GM12878 (cell line): ENCODE measurements around the gene NDC80. TPM values are rescaled to one million over a fixed set of nuclear protein-coding genes. Genes with fewer than 3 reads are reported as not detected.

Source experiments
- ATAC-seq: fragments of 200-7000 bp; cut with Tn5 transposase; 3 replicates; pipeline ENCODE4 v1.9.1; 2020; ENCODE audit warnings: mild to moderate bottlenecking, moderate library complexity
- BruUV-seq: library from RNA; stranded (reverse); fragments of 400-500 nt; replicated peaks from 2 replicates; lab custom pipeline; 2021; lab: Mats Ljungman, UMichigan
- CTCF ChIA-PET: fragments of 300-600 bp; sonication (Branson Sonifier 250); formaldehyde crosslinking; extraction: SDS; loops from one replicate; lab custom pipeline; 2021; ENCODE audit warnings: inconsistent platforms; lab: Yijun Ruan, JAX
- POLR2A ChIA-PET: fragments of 350-600 bp; formaldehyde crosslinking; extraction: SDS; loops from one replicate; lab custom pipeline; 2021; ENCODE audit warnings: inconsistent platforms; lab: Charles Lee
- RAD21 ChIA-PET: fragments of 300-600 bp; sonication (Branson Sonifier 250); formaldehyde crosslinking; loops from one replicate; lab custom pipeline; 2023; ENCODE audit warnings: antibody characterized with exemption; ENCODE audit not compliant: unreplicated experiment; lab: Charles Lee
- SMC1A ChIA-PET: fragments of 300-600 bp; sonication (Branson Sonifier 250); formaldehyde crosslinking; loops from one replicate; lab custom pipeline; 2023; ENCODE audit not compliant: unreplicated experiment, uncharacterized antibody; lab: Charles Lee
- DNase-seq: peaks from one replicate; pipeline ENCODE4 v3.0.0-alpha.2; 2011; ENCODE audit warnings: low read depth, low spot score
- FAIRE-seq: peaks from 3 replicates; lab custom pipeline; 2011; peaks lifted over from hg19 to GRCh38; lab: Jason Lieb, UNC
- H2AFZ ChIP-seq: 2 replicates; pipeline ENCODE4 v1.6.0; 2011; ENCODE audit warnings: low read depth, low read length, control low read depth; ENCODE audit not compliant: control insufficient read depth
- H3K27ac ChIP-seq: 2 replicates; pipeline ENCODE4 v1.5.1; 2011; ENCODE audit warnings: control low read depth; ENCODE audit not compliant: control insufficient read depth, insufficient read depth
- H3K27me3 ChIP-seq, 2 experiments: replicated peaks in 1 of 2; 2 replicates each; pipeline versions ENCODE4 v1.6.0 to v1.6.1; 2011; ENCODE audit warnings: low read length in 1 of 2; ENCODE audit not compliant: control insufficient read depth in 2 of 2, insufficient read depth in 2 of 2
- H3K36me3 ChIP-seq, 2 experiments: 2 replicates each; pipeline ENCODE4 v1.5.1; 2011; ENCODE audit warnings: low read length in 1 of 2; ENCODE audit not compliant: control insufficient read depth in 2 of 2, insufficient read depth in 2 of 2
- H3K4me1 ChIP-seq: 2 replicates; pipeline ENCODE4 v1.6.1; 2011; ENCODE audit warnings: mild to moderate bottlenecking, low read length, moderate library complexity, mixed read lengths; ENCODE audit not compliant: control insufficient read depth, insufficient read depth
- H3K4me2 ChIP-seq: 2 replicates; pipeline ENCODE4 v1.6.0; 2011; ENCODE audit warnings: control low read depth; ENCODE audit not compliant: control insufficient read depth, insufficient read depth
- H3K4me3 ChIP-seq: fragments of 200-600 bp; sonication (generic); 2 replicates; pipeline ENCODE4 v1.5.1; 2016
- H3K79me2 ChIP-seq: 2 replicates; pipeline ENCODE4 v1.6.0; 2011; ENCODE audit warnings: low read length; ENCODE audit not compliant: control insufficient read depth, insufficient read depth
- H3K9ac ChIP-seq: 2 replicates; pipeline ENCODE4 v1.8.0; 2011; ENCODE audit warnings: low read length, control low read depth, mixed read lengths; ENCODE audit not compliant: control insufficient read depth, insufficient read depth
- H3K9me3 ChIP-seq: replicated peaks from 3 replicates; pipeline ENCODE4 v1.5.1; 2011; ENCODE audit warnings: mild to moderate bottlenecking, low read length; ENCODE audit not compliant: control insufficient read depth, insufficient read depth
- H4K20me1 ChIP-seq: 2 replicates; pipeline ENCODE4 v1.6.0; 2011; ENCODE audit not compliant: control insufficient read depth, insufficient read depth
- CEBPB ChIP-seq, 2 experiments: fragments of 150-350 bp in 1 of 2; IDR thresholded peaks; 2 replicates each; pipeline ENCODE4 v1.6.1; 2012 to 2014; ENCODE audit warnings: low read depth in 2 of 2, low read length in 2 of 2, borderline replicate concordance in 1 of 2, inconsistent platforms in 1 of 2
- CREM ChIP-seq: IDR thresholded peaks from 2 replicates; pipeline ENCODE4 v1.6.1; 2014; ENCODE audit warnings: antibody characterized with exemption, low read depth
- EGR1 ChIP-seq, 2 experiments: IDR thresholded peaks; 1 replicate in 1 of 2; 2 replicates in 1 of 2; pipeline ENCODE4 v1.6.1; 2011 to 2012; ENCODE audit warnings: low read depth in 2 of 2, low read length in 2 of 2, borderline replicate concordance in 1 of 2, mild to moderate bottlenecking in 1 of 2, moderate library complexity in 1 of 2
- ESRRA ChIP-seq: IDR thresholded peaks from 2 replicates; pipeline ENCODE4 v1.6.1; 2012; ENCODE audit warnings: mild to moderate bottlenecking, low read length, improper control_type of control experiment
- FOXM1 ChIP-seq: IDR thresholded peaks from 2 replicates; pipeline ENCODE4 v1.6.1; 2012; ENCODE audit warnings: low read depth, mild to moderate bottlenecking, inconsistent platforms, low read length, moderate library complexity
- HDAC2 ChIP-seq: fragments of 200-600 bp; sonication (generic); IDR thresholded peaks from 2 replicates; pipeline ENCODE4 v1.6.1; 2017
- JUND ChIP-seq: IDR thresholded peaks from 2 replicates; pipeline ENCODE4 v1.6.1; 2012; ENCODE audit warnings: low read depth, mild to moderate bottlenecking, low read length, improper control_type of control experiment, moderate library complexity
- KAT2A ChIP-seq: conservative IDR thresholded peaks from 2 replicates; pipeline ENCODE4 v1.6.1; 2011; ENCODE audit warnings: low read depth, low read length; ENCODE audit not compliant: control insufficient read depth
- MYB ChIP-seq: fragments of 150-350 bp; IDR thresholded peaks from 2 replicates; pipeline ENCODE4 v1.6.1; 2014; ENCODE audit warnings: mild to moderate bottlenecking, low read depth, low read length, borderline replicate concordance
- NRF1 ChIP-seq: conservative IDR thresholded peaks from 2 replicates; pipeline ENCODE4 v1.6.1; 2011; ENCODE audit warnings: mild to moderate bottlenecking, low read depth, low read length, improper control_type of control experiment
- PAX5 ChIP-seq: IDR thresholded peaks from 2 replicates; pipeline ENCODE4 v1.6.1; 2011; ENCODE audit warnings: low read depth, low read length, borderline replicate concordance
- POU2F2 ChIP-seq: IDR thresholded peaks from 3 replicates; pipeline ENCODE4 v1.6.1; 2011; ENCODE audit warnings: low read depth, mild to moderate bottlenecking, low read length, borderline replicate concordance
- RB1 ChIP-seq: fragments of 450-650 bp; formaldehyde crosslinking; IDR thresholded peaks from 2 replicates; pipeline ENCODE4 v1.6.1; 2017; ENCODE audit warnings: mild to moderate bottlenecking, borderline replicate concordance
- SMAD5 ChIP-seq: IDR thresholded peaks from 2 replicates; pipeline ENCODE4 v1.6.1; 2016; ENCODE audit warnings: antibody characterized with exemption, low read depth
- SREBF2 ChIP-seq: IDR thresholded peaks from 2 replicates; pipeline ENCODE4 v1.6.1; 2012; ENCODE audit warnings: mild to moderate bottlenecking, low read length
- STAT1 ChIP-seq: fragments of 450-650 bp; conservative IDR thresholded peaks from 2 replicates; pipeline ENCODE4 v1.6.1; 2014; ENCODE audit warnings: antibody characterized with exemption, mild to moderate bottlenecking
- TCF7 ChIP-seq: IDR thresholded peaks from 2 replicates; pipeline ENCODE4 v1.6.1; 2014; ENCODE audit warnings: antibody characterized with exemption, borderline replicate concordance
- ZSCAN29 ChIP-seq: fragments of 450-650 bp; IDR thresholded peaks from 2 replicates; pipeline ENCODE4 v1.6.1; 2017; ENCODE audit warnings: mild to moderate bottlenecking, moderate library complexity
- WGBS: methylation state at CpG from one replicate; pipeline ENCODE4 v1.1.6; 2016; ENCODE audit warnings: low lambda C conversion rate; ENCODE audit not compliant: insufficient replicate concordance, insufficient coverage; ENCODE audit errors: missing lambda C conversion rate; 5-methylcytosine and 5-hydroxymethylcytosine counted together
- in situ Hi-C: fragments of 300-500 bp; cut with MboI; formaldehyde crosslinking; loops from 9 replicates; pipeline ENCODE4 v1.14.3; 2018; ENCODE audit warnings: mixed read lengths
- intact Hi-C: fragments of 100-400 bp; cut with micrococcal nuclease; formaldehyde crosslinking; loops from one replicate; pipeline ENCODE4 v1.14.2; 2022; ENCODE audit not compliant: unreplicated experiment
- polyA plus RNA-seq, 11 experiments: library from polyadenylated mRNA; depleted of rRNA in 4 of 11; unstranded in 6 of 11; stranded (reverse) in 5 of 11; fragments of >200 nt; fragmentation: Nextera tagmentation in 4 of 11; fragmentation: Illumina TruSeq in 1 of 11; extraction: Ambion mirVana in 4 of 11; extraction: Trizol in 1 of 11; gene quantifications; 1 replicate in 1 of 11; 2 replicates in 10 of 11; pipeline versions ENCODE4 v1.2.1 to v1.2.3, GENCODE V29; 2011 to 2016; ENCODE audit warnings: inconsistent platforms in 2 of 11, missing spikeins in 2 of 11, low read depth in 1 of 11
- total RNA-seq, 4 experiments: library from RNA; depleted of rRNA in 3 of 4; stranded (reverse); fragments of >200 nt in 3 of 4; fragmentation: Illumina TruSeq in 1 of 4; extraction: Trizol in 1 of 4; gene quantifications; 2 replicates each; pipeline versions ENCODE4 v1.2.1 to v1.2.3, GENCODE V29; 2013 to 2021
- TF ChIP-seq, protein P1 (sequence below): IDR thresholded peaks from 2 replicates; pipeline ENCODE4 v1.6.1; 2012; ENCODE audit warnings: low read depth, low read length, improper control_type of control experiment
- TF ChIP-seq, protein P2 (sequence below): fragments of 150-350 bp; IDR thresholded peaks from 2 replicates; pipeline ENCODE4 v1.6.1; 2016; ENCODE audit warnings: low read depth, low read length

The NDC80 gene
- total and polyA plus RNA-seq, 10 of the 15 experiments (the other 5 are each of a cell fraction or from before 2014, with no cell fraction given), result 36.5 to 80.8 (median 54.7) TPM

- RAD21 ChIA-PET, result no interaction called here
Measured at GRCh38 chr18:2545155-2545554, 26.2 kb upstream of the NDC80 start.

More at GRCh38 chr18:2545155-2545554, 26.2 kb upstream of the NDC80 start:
- no peak overlapping the region for H3K4me3 ChIP-seq
- no peak overlapping the region for H3K27ac ChIP-seq
- ChIA-PET SMC1A (interaction anchor here (1.0 to 9.5 kb wide), 3 partner anchors 8 to 439 kb away, joined by 3 to 112 read pairs (median 5); no protein-coding TSS in a partner anchor), CTCF (interaction anchor here (2.5 to 5.7 kb wide), 3 partner anchors 208 to 960 kb away, joined by 18 to 69 read pairs (median 28); no protein-coding TSS in a partner anchor), POLR2A (no interaction called here)
- no peak overlapping the region for H3K9ac ChIP-seq
- WGBS, result 25% methylated on average over 2 of the region's 2 CpGs
- TF ChIP-seq MYB (no peak), SREBF2 (no peak), HDAC2 (no peak), KAT2A (no peak), CREM (no peak), STAT1 (no peak), JUND (no peak), PAX5 (no peak), CEBPB (IDR thresholded peaks at IDR 0.05; ENCODE audit: borderline replicate concordance in 1 of 2, low read depth in 2 of 2, low read length in 2 of 2) (no peak), NRF1 (no peak), FOXM1 (no peak), POU2F2 (no peak), TCF7 (no peak), ZSCAN29 (no peak), EGR1 (IDR thresholded peaks at IDR 0.05; ENCODE audit: borderline replicate concordance in 1 of 2, low read depth in 2 of 2, low read length in 2 of 2) (no peak), SMAD5 (no peak), ESRRA (no peak), RB1 (no peak)
- TF ChIP-seq, protein P1, sequence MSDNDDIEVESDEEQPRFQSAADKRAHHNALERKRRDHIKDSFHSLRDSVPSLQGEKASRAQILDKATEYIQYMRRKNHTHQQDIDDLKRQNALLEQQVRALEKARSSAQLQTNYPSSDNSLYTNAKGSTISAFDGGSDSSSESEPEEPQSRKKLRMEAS, result no peak
- TF ChIP-seq, protein P2, sequence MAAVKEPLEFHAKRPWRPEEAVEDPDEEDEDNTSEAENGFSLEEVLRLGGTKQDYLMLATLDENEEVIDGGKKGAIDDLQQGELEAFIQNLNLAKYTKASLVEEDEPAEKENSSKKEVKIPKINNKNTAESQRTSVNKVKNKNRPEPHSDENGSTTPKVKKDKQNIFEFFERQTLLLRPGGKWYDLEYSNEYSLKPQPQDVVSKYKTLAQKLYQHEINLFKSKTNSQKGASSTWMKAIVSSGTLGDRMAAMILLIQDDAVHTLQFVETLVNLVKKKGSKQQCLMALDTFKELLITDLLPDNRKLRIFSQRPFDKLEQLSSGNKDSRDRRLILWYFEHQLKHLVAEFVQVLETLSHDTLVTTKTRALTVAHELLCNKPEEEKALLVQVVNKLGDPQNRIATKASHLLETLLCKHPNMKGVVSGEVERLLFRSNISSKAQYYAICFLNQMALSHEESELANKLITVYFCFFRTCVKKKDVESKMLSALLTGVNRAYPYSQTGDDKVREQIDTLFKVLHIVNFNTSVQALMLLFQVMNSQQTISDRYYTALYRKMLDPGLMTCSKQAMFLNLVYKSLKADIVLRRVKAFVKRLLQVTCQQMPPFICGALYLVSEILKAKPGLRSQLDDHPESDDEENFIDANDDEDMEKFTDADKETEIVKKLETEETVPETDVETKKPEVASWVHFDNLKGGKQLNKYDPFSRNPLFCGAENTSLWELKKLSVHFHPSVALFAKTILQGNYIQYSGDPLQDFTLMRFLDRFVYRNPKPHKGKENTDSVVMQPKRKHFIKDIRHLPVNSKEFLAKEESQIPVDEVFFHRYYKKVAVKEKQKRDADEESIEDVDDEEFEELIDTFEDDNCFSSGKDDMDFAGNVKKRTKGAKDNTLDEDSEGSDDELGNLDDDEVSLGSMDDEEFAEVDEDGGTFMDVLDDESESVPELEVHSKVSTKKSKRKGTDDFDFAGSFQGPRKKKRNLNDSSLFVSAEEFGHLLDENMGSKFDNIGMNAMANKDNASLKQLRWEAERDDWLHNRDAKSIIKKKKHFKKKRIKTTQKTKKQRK, result no peak
- no peaks in the 10 kb centered on the region; the same call in 1 of the 2 replicates for H4K20me1 ChIP-seq
- H2AFZ ChIP-seq, result no peak overlapping the region
- no peaks in the 10 kb centered on the region for H3K79me2 ChIP-seq
- no TSS peak for BruUV-seq
- H3K9me3 ChIP-seq, result no peaks in the 10 kb centered on the region
- no peak for FAIRE-seq
- no peak for DNase-seq
- in situ Hi-C loops (loop anchor here (5.0 kb wide), 1 partner anchor 438 kb away; no protein-coding TSS in a partner anchor), intact Hi-C loops (loop anchor here (5.0 to 10.0 kb wide), 3 partner anchors 630 to 1678 kb away; no protein-coding TSS in a partner anchor)
- no peaks in the 10 kb centered on the region; a peak in 1 of 4 replicates for H3K36me3 ChIP-seq
- H3K4me1 ChIP-seq, result no peaks in the 10 kb centered on the region
- no peak overlapping the region for H3K4me2 ChIP-seq
- no peak for ATAC-seq
- no peaks in the 10 kb centered on the region for H3K27me3 ChIP-seq
